HEK293 (cell line): ENCODE data around the gene ALX1.

Source experiments
- KLF17 ChIP-seq: fragments of 450-650 bp; formaldehyde crosslinking; IDR thresholded peaks from 2 replicates; pipeline ENCODE4 v1.5.1; 2016; ENCODE audit warnings: missing biosample characterization, missing genetic modification characterization
- ZNF423 ChIP-seq: fragments of 450-650 bp; formaldehyde crosslinking; IDR thresholded peaks from 2 replicates; pipeline ENCODE4 v1.5.1; 2016; ENCODE audit warnings: missing biosample characterization, missing genetic modification characterization
- ZNF426 ChIP-seq: fragments of 450-650 bp; formaldehyde crosslinking; IDR thresholded peaks from 2 replicates; pipeline ENCODE4 v1.5.1; 2017; ENCODE audit warnings: missing biosample characterization, missing genetic modification characterization, mild to moderate bottlenecking, inconsistent platforms, moderate library complexity
- ZNF624 ChIP-seq: fragments of 450-650 bp; formaldehyde crosslinking; IDR thresholded peaks from 2 replicates; pipeline ENCODE4 v1.5.1; 2017; ENCODE audit warnings: missing biosample characterization, missing genetic modification characterization

DNA sequence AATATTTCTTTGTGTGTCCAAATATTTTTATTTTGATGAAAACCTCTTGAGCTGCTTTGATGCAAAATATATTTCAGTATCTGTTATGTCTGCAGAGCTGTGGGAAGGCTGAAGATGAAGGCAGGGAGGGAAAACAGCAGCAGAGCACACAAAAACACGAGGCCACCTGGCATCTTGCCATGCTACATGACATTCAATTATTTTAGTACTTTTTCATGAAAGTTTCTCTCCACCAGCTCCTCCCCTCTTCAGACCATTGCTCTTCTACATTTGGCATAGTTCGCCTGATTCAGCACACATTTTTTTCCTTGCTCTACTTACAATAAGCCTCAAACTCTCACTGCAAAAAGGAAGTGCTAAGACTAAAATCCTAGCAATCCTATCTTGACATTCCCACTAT lies 4.6 kb upstream of the ALX1 start:
- TF ChIP-seq KLF17 (tag by site-specific recombination) (no peak), ZNF624 (no peak), ZNF423 (tag by site-specific recombination) (no peak), ZNF426 (tag by site-specific recombination) (no peak)
